Occipital lobe (tissue), 2 donors: ENCODE results near the gene GRM5. TPM values are rescaled to one million over a fixed set of nuclear protein-coding genes. Genes with fewer than 3 reads are reported as not detected.
"Not testable (repeated sequence)": the region's sequence is repeated elsewhere in the genome, so short reads cannot be mapped to it uniquely, and the experiment has no call there.

Source experiments
- DNase-seq: peaks from one replicate; lab custom pipeline; 2025; lab: John Stamatoyannopoulos, UW
- total RNA-seq: library from RNA; depleted of rRNA; stranded (reverse); fragments of >200 nt; gene quantifications from one replicate; pipeline ENCODE4 v1.2.3, GENCODE V29; 2014

Gene GRM5
- total RNA-seq, 1 donor from 2014 or later, result 175 TPM

- DNase-seq, result no peak
Observed at GRCh38 chr11:88507771-88508417, 557.9 kb downstream of the GRM5 start.

GRCh38 chr11:88501541-88501940 lies 564.2 kb downstream of the GRM5 start:
- no peak for DNase-seq

GRCh38 chr11:88495836-88496235 lies 569.9 kb downstream of the GRM5 start:
- DNase-seq, result no peak

- no peak for DNase-seq
Observed at GRCh38 chr11:88494848-88495247, 570.9 kb downstream of the GRM5 start.

- no peak for DNase-seq
Observed at GRCh38 chr11:88491674-88492073, 574.1 kb downstream of the GRM5 start.

- DNase-seq, result no peak
Observed at GRCh38 chr11:88489030-88489429, 576.8 kb downstream of the GRM5 start.

- no peak for DNase-seq
Observed at GRCh38 chr11:88487646-88488045, 578.1 kb downstream of the GRM5 start.

- no peak for DNase-seq
Observed at GRCh38 chr11:88484873-88485621, 580.7 kb downstream of the GRM5 start.

- no peak for DNase-seq
Observed at GRCh38 chr11:88482871-88483301, 582.9 kb downstream of the GRM5 start.

GRCh38 chr11:88480223-88480622 lies 585.6 kb downstream of the GRM5 start:
- no peak for DNase-seq

GRCh38 chr11:88478136-88478815 lies 587.5 kb downstream of the GRM5 start:
- DNase-seq, result no peak

GRCh38 chr11:88475991-88476418 lies 589.8 kb downstream of the GRM5 start:
- DNase-seq, result no peak

- DNase-seq, result no peak
Observed at GRCh38 chr11:88474655-88475054, 591.1 kb downstream of the GRM5 start.

- DNase-seq, result no peak
Observed at GRCh38 chr11:88469561-88470225, 596.1 kb downstream of the GRM5 start.

GRCh38 chr11:88464528-88464927 lies 601.3 kb downstream of the GRM5 start:
- no peak for DNase-seq

GRCh38 chr11:88463301-88463700 lies 602.5 kb downstream of the GRM5 start:
- DNase-seq, result not testable (repeated sequence)

GRCh38 chr11:88458047-88458446 lies 607.7 kb downstream of the GRM5 start:
- DNase-seq, result not testable (repeated sequence)

GRCh38 chr11:88455974-88456373 lies 609.8 kb downstream of the GRM5 start:
- DNase-seq, result no peak

GRCh38 chr11:88454881-88455280 lies 610.9 kb downstream of the GRM5 start:
- no peak for DNase-seq
